ENCODE measurements around the gene DPEP2NB.

DNA sequence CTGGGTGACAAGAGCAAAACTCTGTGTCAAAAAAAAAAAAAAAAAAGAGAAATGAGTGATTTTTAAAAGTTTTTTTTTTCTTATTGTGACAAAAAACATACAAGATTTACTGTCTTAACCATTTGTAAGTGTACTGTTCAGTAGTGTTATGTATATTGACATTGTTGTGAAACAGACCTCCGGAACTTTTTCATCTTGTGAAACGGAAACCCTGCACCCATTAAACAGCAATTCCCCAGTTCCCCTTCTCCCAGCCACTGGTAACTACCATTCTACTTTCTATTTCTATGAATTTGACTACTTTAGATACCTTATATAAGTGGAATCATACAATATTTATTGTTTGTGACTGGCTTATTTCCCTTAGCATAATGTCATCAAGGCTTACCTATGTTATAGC is 26.1 kb upstream of the DPEP2NB start:
- TF ChIP-seq, protein P1, sequence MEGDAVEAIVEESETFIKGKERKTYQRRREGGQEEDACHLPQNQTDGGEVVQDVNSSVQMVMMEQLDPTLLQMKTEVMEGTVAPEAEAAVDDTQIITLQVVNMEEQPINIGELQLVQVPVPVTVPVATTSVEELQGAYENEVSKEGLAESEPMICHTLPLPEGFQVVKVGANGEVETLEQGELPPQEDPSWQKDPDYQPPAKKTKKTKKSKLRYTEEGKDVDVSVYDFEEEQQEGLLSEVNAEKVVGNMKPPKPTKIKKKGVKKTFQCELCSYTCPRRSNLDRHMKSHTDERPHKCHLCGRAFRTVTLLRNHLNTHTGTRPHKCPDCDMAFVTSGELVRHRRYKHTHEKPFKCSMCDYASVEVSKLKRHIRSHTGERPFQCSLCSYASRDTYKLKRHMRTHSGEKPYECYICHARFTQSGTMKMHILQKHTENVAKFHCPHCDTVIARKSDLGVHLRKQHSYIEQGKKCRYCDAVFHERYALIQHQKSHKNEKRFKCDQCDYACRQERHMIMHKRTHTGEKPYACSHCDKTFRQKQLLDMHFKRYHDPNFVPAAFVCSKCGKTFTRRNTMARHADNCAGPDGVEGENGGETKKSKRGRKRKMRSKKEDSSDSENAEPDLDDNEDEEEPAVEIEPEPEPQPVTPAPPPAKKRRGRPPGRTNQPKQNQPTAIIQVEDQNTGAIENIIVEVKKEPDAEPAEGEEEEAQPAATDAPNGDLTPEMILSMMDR (IDR thresholded peaks at IDR 0.05; ENCODE audit: low read depth, low read length): no peak
- TF ChIP-seq EZH2phosphoT487 (IDR thresholded peaks at IDR 0.05; ENCODE audit: low read depth): no peak

Measured in OCI-LY3 (cell line).